Endometrium (tissue), 2 donors: ENCODE data around the gene ATP6V0C.
"Not testable (repeated sequence)": the region's sequence is repeated elsewhere in the genome, so short reads cannot be mapped to it uniquely, and the experiment has no call there.

Experiments
- FAIRE-seq: peaks from 2 replicates; lab custom pipeline; 2012; peaks lifted over from hg19 to GRCh38; lab: Jason Lieb, UNC
- donor health status: control.
- donor health status: control.

Gene ATP6V0C

GRCh38 chr16:2529961-2530628 is 16.3 kb downstream of the ATP6V0C start:
- no peak for FAIRE-seq

- no peak for FAIRE-seq
These were observed 17.0 kb downstream of the ATP6V0C start for GRCh38 chr16:2530629-2531318.

GRCh38 chr16:2531371-2531695 is 17.6 kb downstream of the ATP6V0C start, which contains the start of gene CEMP1:
Gene CEMP1 (minus strand): TSS chr16:2531408. CDS start chr16:2531073, 335 bp downstream.
- no peak for FAIRE-seq

DNA sequence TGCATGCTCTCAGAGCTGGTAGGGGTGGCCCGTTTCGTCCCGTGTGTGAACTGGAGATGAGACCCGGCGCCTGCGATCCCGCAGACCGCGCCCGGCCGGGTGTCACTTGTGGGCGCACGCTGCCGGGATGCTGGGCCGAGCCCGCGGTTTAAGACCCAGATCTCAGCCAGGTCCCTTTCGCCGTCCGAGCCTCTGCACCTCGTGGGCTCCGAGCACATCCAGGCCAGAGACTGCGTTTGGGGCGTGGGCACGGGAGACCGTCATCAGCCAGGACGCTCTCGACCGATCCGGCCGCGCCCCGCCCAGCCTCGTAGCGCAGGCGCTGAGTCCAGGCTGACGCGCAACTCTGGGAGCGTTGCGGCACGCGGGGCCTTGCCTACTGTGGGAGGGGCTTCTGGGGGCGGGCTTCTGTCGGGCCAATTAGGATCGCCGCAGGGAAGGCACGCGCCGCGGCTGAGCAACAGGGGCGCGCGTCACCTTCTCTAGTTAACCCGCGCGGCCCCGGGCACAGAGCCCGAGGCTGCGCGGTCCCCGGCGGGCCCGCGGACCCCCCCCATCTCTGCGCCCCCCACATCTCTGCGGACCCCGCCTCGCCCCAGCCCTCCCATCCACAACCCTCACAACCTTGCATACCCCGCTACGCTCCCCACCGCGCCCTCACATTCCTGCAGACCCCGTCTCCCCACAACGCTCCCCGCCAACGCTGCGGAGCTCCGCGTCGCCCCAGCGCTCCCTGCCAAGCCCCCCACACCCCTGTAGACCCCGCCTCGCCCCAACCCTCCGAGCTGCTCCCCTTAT is 18.1 kb downstream of the ATP6V0C start:
- peak; percentile 89 for FAIRE-seq

DNA sequence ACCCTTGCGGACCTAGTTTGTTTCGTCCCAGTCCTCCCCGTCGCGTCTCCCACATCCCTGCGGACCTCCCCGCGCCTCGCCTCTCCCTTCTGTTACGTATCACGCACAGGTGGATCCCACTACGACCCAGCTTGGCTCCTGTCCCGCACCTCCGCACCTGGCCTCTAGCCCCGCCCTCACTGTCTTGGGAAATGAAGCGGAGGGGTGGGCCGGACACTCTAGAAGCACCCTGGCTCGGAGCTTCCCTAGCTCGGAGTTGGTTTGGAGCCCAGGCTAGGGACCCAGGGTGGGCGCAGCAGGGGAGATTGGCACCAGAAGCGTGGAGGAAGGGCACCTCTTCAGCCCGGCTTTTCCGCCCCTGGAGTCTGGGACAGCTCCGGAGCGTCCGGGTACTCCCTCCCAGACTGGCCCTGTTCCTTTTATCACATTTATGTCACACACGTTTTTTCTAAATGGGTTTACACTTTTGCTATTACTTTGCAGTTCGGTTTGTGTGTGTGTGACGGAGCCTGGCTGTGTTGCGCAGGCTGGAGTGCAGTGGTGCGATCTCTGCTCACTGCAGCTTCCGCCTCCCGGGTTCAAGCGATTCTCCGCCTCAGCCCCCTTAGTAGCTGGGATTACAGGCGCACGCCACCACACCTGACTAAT is 18.9 kb downstream of the ATP6V0C start:
- FAIRE-seq, result no peak

DNA sequence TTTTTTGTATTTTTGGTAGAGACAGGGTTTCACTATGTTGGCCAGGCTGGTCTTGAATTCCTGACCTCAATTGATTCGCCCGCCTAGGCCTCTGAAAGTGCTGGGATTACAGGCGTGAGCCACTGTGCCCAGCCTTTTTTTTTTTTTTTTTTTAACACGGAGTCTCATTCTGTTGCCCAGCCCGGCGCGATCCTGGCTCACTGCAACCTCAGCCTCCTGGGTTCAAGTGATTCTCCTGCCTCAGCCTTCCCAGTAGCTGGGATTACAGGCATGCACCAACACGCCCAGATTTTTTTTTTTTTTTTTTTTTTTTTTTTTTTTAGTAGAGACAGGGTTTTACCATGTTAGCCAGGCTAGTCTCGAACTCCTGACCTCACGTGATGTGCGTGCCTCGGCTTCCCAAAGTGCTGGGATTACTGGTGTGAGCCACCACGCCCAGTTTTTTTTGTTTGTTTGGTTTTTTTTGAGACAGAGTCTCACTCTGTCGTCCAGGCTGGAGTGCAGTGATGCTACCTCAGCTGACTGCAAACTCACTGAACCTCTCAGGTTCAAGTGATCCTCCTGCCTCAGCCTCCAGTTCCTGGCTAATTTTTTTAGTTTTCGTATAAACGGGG is 19.5 kb downstream of the ATP6V0C start:
- not testable (repeated sequence) for FAIRE-seq

- no peak for FAIRE-seq
These were observed 20.2 kb downstream of the ATP6V0C start for GRCh38 chr16:2533912-2534311.

GRCh38 chr16:2534335-2534734 is 20.6 kb downstream of the ATP6V0C start:
- FAIRE-seq, result not testable (repeated sequence)

- FAIRE-seq, result no peak
These were observed 21.9 kb downstream of the ATP6V0C start for GRCh38 chr16:2535625-2536013.

DNA sequence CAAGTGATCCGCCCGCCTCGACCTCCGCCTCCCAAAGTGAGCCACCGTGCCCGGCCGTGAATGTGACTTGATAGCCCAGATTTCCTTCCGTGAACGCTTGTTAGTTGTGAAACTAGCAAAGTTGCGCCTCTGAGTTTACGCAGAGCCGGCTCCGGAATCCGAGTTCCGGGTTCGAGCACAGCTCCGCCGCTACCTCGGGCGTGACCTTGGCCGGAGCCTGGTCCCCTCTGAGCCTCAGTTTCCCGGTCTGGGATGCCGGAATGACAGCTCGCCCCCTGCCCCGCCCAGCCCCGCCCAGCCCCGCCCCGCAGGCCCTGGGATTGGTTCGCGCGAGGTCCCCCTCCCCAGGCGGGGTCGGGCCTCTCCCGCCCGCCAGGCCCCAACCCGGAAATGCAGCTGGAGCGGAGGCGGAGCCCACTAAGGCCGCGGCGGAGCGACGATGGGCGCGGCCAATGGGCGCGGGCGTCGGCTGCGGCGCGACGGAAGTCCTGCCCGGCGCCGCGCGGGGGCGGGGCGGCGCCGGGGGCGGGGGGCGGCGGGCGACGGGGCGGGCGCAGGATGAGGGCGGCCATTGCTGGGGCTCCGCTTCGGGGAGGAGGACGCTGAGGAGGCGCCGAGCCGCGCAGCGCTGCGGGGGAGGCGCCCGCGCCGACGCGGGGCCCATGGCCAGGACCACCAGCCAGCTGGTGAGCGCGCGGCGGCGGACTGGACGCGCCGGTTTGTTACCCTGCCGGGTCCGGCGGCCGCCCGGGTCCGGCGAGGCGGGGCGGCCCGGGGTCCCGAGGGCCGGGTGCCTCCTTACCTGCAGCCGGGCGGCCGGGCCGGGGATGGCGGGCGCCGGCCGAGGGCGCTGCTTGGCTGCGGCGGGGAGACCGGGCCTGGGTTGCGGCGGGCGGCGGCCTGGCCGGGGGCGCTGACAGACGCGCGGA is 24.0 kb downstream of the ATP6V0C start, which contains the start of gene PDPK1:
Gene PDPK1 (plus strand): TSS at position 571 of the 929 bp plus-strand sequence. CDS start 92 bp downstream, at position 663.
- no peak for FAIRE-seq

- not testable (repeated sequence) for FAIRE-seq
These were observed 25.6 kb downstream of the ATP6V0C start for GRCh38 chr16:2539192-2539844.

DNA sequence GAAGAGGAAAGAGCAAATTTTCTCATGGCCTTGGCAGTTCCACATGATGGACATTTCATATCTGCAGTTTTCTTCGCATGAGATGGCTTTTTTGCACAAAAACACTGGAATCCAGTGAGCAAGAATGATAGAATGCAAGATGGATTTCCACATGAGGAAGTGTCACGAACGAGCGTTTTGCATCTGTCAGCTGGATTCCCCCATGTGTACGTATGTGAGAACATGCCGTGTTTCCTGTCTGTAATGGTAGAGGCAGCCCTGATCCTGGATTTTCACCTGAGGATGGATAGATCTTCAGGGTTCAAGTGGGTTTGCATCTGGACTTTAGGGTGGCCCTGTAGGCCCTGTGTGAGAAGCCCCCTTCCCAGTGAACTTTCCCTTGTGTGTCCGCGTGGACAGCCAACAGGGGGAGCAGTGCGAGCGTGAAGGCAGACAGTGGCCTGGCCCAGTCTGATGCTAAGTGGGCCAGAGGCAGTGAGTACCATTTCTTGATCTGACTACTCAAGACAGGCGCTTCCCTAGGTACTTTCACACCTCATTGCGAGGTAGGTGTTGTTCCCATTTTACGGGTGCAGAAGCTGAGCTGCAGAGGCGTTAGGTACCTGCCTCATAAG is 26.2 kb downstream of the ATP6V0C start:
- not testable (repeated sequence) for FAIRE-seq

DNA sequence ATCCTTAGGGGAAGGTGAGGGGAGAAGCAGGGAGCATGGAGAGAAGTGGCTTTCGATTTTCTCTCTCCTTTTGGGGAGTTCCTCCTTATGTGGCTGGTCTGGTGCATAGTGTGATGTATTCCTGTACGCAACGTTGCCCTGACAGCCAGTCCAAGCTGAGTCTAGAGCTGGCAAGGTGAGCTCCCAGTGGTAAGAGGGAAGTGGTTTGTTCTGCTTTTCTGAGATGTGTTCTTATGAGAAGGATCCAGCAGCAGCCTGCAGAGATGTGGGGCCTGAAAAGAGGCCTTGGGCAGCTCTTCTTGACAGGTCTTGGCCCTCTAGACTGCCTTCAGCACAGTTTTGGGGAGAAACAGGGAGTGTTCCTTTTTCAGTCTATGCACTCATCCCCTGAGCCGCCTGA is 27.2 kb downstream of the ATP6V0C start:
- FAIRE-seq, result not testable (repeated sequence)

- not testable (repeated sequence) for FAIRE-seq
These were observed 27.7 kb downstream of the ATP6V0C start for GRCh38 chr16:2541409-2541808.

DNA sequence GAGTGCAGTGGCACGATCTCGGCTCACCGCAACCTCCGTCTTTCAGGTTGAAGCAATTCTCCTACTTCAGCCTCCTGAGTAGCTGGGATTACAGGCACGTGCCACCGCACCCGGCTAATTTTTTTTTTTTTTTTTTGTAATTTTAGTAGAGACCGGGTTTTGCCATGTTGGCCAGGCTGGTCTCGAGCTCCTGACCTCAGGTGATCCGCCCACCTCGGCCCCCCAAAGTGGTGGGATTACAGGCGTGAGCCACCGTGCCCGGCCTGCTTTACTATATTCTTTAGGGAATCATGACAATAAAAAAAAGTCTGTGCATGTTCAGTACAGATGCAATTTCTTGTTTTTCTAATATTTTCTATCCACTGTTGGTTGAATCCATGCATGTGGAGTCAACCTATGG is 30.0 kb downstream of the ATP6V0C start:
- FAIRE-seq, result not testable (repeated sequence)

DNA sequence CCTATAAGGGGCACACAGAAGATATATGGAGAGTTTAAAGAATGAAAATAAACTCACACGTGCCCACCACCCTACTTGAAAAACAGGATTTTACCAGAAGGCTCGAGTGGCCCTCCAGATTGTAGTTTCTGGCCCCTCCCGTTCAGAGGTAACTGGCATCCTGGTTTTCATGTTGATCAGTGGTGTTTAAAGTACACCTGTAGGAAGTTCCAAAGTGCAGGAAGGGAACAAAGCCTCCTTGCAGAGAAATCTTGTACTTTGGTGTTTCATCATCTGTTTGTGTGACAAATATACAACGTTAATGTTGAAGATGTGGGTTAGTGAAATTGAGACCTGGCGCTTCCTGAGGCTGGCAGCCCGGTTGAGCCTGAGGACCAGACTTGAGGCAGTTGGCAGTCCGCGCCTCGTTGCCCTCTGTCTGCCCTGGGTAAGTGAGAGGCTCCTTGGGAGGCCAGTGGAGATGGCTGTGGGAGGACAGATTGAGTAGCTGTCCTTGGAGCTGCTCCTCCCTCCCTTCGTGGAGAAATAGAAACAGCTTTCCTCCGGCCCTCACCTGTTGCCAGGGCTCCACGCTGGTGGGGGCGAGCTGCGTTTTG is 36.6 kb downstream of the ATP6V0C start:
- FAIRE-seq, result not testable (repeated sequence)

DNA sequence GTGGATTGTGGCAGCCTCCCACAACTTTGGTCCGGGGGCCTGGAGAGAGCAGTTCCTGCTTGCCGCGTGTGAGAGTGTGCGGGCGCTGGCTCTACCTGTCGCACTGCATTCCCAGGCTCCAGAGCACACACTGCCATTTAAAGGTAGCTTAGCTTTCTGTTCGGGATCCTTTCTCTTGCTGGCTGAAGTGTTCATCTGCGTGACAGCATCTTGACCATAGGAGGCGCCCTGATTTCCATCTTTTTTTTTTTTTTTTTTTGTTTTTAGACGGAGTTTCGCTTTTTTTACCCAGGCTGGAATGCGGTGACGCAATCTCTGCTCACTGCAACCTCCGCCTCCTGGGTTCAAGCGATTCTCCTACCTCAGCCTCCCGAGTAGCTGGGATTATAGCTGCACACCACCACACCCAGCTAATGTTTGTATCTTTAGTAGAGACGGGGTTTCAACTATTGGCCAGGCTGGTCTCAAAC is 37.7 kb downstream of the ATP6V0C start:
- FAIRE-seq, result not testable (repeated sequence)

GRCh38 chr16:2554709-2555425 is 41.1 kb downstream of the ATP6V0C start:
- FAIRE-seq, result not testable (repeated sequence)
